Astrocyte (in vitro differentiated cells and primary cell): ENCODE data around the gene IDI1. TPM values are rescaled to one million over a fixed set of nuclear protein-coding genes. Genes with fewer than 3 reads are reported as not detected.
A peak's percentile ranks its signal among the peaks of the same experiment; 100 is the strongest.

ENCODE experiments used
- DNase-seq: peaks from one replicate; pipeline ENCODE4 v3.0.0-alpha.2; 2010; ENCODE audit warnings: low read depth
- FAIRE-seq: peaks from 2 replicates; lab custom pipeline; 2011; peaks lifted over from hg19 to GRCh38; lab: Jason Lieb, UNC
- H2AFZ ChIP-seq: 2 replicates; pipeline ENCODE4 v1.6.0; 2012; ENCODE audit warnings: low read depth, low read length, inconsistent platforms
- H3K27ac ChIP-seq: 2 replicates; pipeline ENCODE4 v1.5.1; 2011; ENCODE audit warnings: low read depth, low read length, inconsistent platforms
- H3K27me3 ChIP-seq: 2 replicates; pipeline ENCODE4 v1.6.0; 2011; ENCODE audit warnings: low read length, inconsistent platforms; ENCODE audit not compliant: insufficient read depth
- H3K36me3 ChIP-seq: 2 replicates; pipeline ENCODE4 v1.5.1; 2011; ENCODE audit warnings: low read length, inconsistent platforms; ENCODE audit not compliant: insufficient read depth
- H3K4me1 ChIP-seq: 2 replicates; pipeline ENCODE4 v1.5.1; 2011; ENCODE audit warnings: low read length, inconsistent platforms; ENCODE audit not compliant: insufficient read depth
- H3K4me2 ChIP-seq: 2 replicates; pipeline ENCODE4 v1.6.0; 2012; ENCODE audit warnings: low read length, inconsistent platforms
- H3K4me3 ChIP-seq: 2 replicates; pipeline ENCODE4 v1.5.1; 2011; ENCODE audit warnings: low read depth, mild to moderate bottlenecking, low read length, inconsistent platforms; ENCODE audit not compliant: insufficient read depth
- H3K79me2 ChIP-seq: 2 replicates; pipeline ENCODE4 v1.6.0; 2012; ENCODE audit warnings: mild to moderate bottlenecking, low read length, inconsistent platforms; ENCODE audit not compliant: insufficient read depth
- H3K9ac ChIP-seq: 2 replicates; pipeline ENCODE4 v1.6.0; 2012; ENCODE audit warnings: mild to moderate bottlenecking, low read length, inconsistent platforms
- H3K9me3 ChIP-seq: 2 replicates; pipeline ENCODE4 v1.5.1; 2012; ENCODE audit warnings: low read depth, mild to moderate bottlenecking, low read length, inconsistent platforms; ENCODE audit not compliant: insufficient read depth
- H4K20me1 ChIP-seq: 2 replicates; pipeline ENCODE4 v1.6.0; 2012; ENCODE audit warnings: low read length, inconsistent platforms; ENCODE audit not compliant: insufficient read depth
- H3K27ac Mint-ChIP-seq: one replicate; pipeline ENCODE4 v1.8.0; 2021; ENCODE audit warnings: mild to moderate bottlenecking, mixed read lengths; ENCODE audit not compliant: unreplicated experiment
- H3K27me3 Mint-ChIP-seq: one replicate; pipeline ENCODE4 v1.8.0; 2021; ENCODE audit warnings: low read depth, mixed read lengths; ENCODE audit not compliant: unreplicated experiment
- H3K36me3 Mint-ChIP-seq: one replicate; pipeline ENCODE4 v1.8.0; 2021; ENCODE audit warnings: low read depth, mixed read lengths; ENCODE audit not compliant: unreplicated experiment
- H3K4me1 Mint-ChIP-seq: one replicate; pipeline ENCODE4 v1.8.0; 2021; ENCODE audit warnings: low read depth, mixed read lengths; ENCODE audit not compliant: unreplicated experiment
- H3K4me3 Mint-ChIP-seq: one replicate; pipeline ENCODE4 v1.8.0; 2021; ENCODE audit warnings: mild to moderate bottlenecking, moderate library complexity, mixed read lengths; ENCODE audit not compliant: unreplicated experiment
- H3K9me3 Mint-ChIP-seq: one replicate; pipeline ENCODE4 v1.8.0; 2021; ENCODE audit warnings: mild to moderate bottlenecking, mixed read lengths; ENCODE audit not compliant: unreplicated experiment
- EZH2 ChIP-seq: IDR thresholded peaks from 2 replicates; pipeline ENCODE4 v1.6.1; 2012; ENCODE audit warnings: mild to moderate bottlenecking, low read length, inconsistent platforms; ENCODE audit not compliant: insufficient read depth
- total RNA-seq: library from RNA; stranded (reverse); gene quantifications from 2 replicates; pipeline ENCODE4 v1.2.1, GENCODE V29; 2021
- TF ChIP-seq, protein P1 (sequence below): IDR thresholded peaks from 2 replicates; pipeline ENCODE4 v1.5.1; 2011; ENCODE audit warnings: low read depth, mild to moderate bottlenecking, inconsistent platforms, low read length, moderate library complexity; ENCODE audit not compliant: insufficient read depth

Gene IDI1
- total RNA-seq, 1 donor from 2014 or later = 63.2 TPM

GRCh38 chr10:992467-992866 is 56.5 kb downstream of the IDI1 start:
- Mint-ChIP-seq H3K27me3 (no peaks in the 10 kb centered on the region), H3K4me3 (no peak overlapping the region), H3K4me1 (peaks cover 13% of the 10 kb centered on the region), H3K27ac (no peak overlapping the region), H3K9me3 (no peaks in the 10 kb centered on the region), H3K36me3 (peaks cover 29% of the 10 kb centered on the region)
- no peak overlapping the region for H3K9ac ChIP-seq
- TF ChIP-seq EZH2 = no peak
- TF ChIP-seq, protein P1, sequence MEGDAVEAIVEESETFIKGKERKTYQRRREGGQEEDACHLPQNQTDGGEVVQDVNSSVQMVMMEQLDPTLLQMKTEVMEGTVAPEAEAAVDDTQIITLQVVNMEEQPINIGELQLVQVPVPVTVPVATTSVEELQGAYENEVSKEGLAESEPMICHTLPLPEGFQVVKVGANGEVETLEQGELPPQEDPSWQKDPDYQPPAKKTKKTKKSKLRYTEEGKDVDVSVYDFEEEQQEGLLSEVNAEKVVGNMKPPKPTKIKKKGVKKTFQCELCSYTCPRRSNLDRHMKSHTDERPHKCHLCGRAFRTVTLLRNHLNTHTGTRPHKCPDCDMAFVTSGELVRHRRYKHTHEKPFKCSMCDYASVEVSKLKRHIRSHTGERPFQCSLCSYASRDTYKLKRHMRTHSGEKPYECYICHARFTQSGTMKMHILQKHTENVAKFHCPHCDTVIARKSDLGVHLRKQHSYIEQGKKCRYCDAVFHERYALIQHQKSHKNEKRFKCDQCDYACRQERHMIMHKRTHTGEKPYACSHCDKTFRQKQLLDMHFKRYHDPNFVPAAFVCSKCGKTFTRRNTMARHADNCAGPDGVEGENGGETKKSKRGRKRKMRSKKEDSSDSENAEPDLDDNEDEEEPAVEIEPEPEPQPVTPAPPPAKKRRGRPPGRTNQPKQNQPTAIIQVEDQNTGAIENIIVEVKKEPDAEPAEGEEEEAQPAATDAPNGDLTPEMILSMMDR = no peak
- DNase-seq (no peak), FAIRE-seq (no peak)
- peaks cover 70% of the 10 kb centered on the region for H4K20me1 ChIP-seq
- peaks cover 5% of the 10 kb centered on the region for H3K4me1 ChIP-seq
- H3K27ac ChIP-seq = no peak overlapping the region
- no peaks in the 10 kb centered on the region for H3K9me3 ChIP-seq
- H3K36me3 ChIP-seq = peaks cover 53% of the 10 kb centered on the region
- H3K79me2 ChIP-seq = peaks cover 96% of the 10 kb centered on the region
- no peaks in the 10 kb centered on the region for H3K27me3 ChIP-seq
- H2AFZ ChIP-seq = no peak overlapping the region
- no peak overlapping the region for H3K4me2 ChIP-seq
- H3K4me3 ChIP-seq = no peak overlapping the region

GRCh38 chr10:990808-991207 is 58.1 kb downstream of the IDI1 start:
- Histone ChIP-seq H3K36me3 (peaks cover 37% of the 10 kb centered on the region), H3K27me3 (no peaks in the 10 kb centered on the region), H3K27ac (no peak overlapping the region), H3K79me2 (peaks cover 80% of the 10 kb centered on the region), H2AFZ (no peak overlapping the region), H3K9me3 (no peaks in the 10 kb centered on the region), H3K4me1 (peaks cover 22% of the 10 kb centered on the region), H3K9ac (no peak overlapping the region), H4K20me1 (peaks cover 59% of the 10 kb centered on the region), H3K4me2 (peak overlapping the region; percentile 3), H3K4me3 (no peak overlapping the region)
- Mint-ChIP-seq H3K27me3 (no peaks in the 10 kb centered on the region), H3K4me1 (peaks cover 24% of the 10 kb centered on the region), H3K9me3 (no peaks in the 10 kb centered on the region), H3K27ac (peak overlapping the region; percentile 67), H3K36me3 (peaks cover 27% of the 10 kb centered on the region), H3K4me3 (peak overlapping the region; percentile 98)
- DNase-seq (no peak), FAIRE-seq (no peak)
- TF ChIP-seq, protein P1 = no peak
- no peak for TF ChIP-seq EZH2

Other genes with a start within 250 kb of the IDI1 start
- gene LARP4B, start 117.4 kb downstream of the IDI1 start, total RNA-seq = 97.3 and 101 TPM in 2 replicates
- gene GTPBP4, start 60.7 kb downstream of the IDI1 start, total RNA-seq = 101 and 106 TPM in 2 replicates
- not detected in 2 replicates for gene IDI2, start 23.3 kb downstream of the IDI1 start, total RNA-seq
- gene WDR37, start 7.3 kb upstream of the IDI1 start, total RNA-seq = 20.9 and 22.8 TPM in 2 replicates